ENCODE measurements around the gene CEL.
"Not testable (repeated sequence)": the region's sequence is repeated elsewhere in the genome, so short reads cannot be mapped to it uniquely, and the experiment has no call there.

The CEL gene

DNA sequence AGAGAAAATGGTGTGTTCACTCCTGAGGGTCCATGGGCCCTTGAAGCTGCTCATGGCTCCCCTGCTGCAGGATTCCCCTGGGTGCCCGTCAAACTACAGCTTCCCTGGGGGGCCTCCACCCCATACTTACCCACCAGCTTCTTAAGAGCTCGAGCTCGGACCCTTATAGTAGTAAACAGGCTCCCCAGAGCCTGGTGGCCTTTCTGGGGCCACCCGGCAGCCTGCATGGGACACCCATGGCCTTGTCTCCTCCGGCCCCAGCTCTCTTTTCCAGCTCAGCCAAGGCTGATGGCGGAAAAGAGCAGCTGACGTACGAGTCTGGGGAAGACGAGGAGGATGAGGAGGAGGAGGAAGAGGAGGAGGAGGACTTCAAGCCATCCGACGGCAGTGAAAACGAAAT, 4.2 kb upstream of the CEL start:
- no peak for TF ChIP-seq CTCF (IDR thresholded peaks at IDR 0.05; ENCODE audit: insufficient read depth, low read depth, low read length, missing control alignments)
- H3K4me3 ChIP-seq (ENCODE audit: low read length) = no peak overlapping the region
- no peak for DNase-seq (ENCODE audit: low read depth)

DNA sequence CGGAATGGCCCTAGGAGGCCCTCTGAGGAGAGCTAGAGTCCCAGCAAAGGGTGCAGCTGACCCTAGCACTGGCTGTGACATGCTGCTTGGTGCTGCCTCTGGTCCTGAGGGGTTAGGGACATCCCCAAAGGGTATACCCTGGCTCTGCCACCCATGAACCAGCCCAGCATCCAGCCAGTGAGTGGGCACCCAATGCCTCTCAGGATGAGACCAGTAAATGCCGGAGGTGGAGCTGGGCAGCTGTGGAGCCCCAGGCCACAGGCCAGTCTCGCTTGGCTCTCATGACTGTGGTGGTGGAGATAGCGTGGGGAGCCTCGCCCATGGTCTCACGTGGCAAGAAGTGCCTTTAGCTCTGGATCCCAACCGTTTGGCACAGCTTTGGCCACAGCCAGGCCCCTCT, 3.7 kb upstream of the CEL start:
- TF ChIP-seq CTCF (IDR thresholded peaks at IDR 0.05; ENCODE audit: insufficient read depth, low read depth, low read length, missing control alignments) = no peak
- H3K4me3 ChIP-seq (ENCODE audit: low read length) = no peak overlapping the region
- no peak for DNase-seq (ENCODE audit: low read depth)

GRCh38 chr9:133058550-133059320, 3.0 kb upstream of the CEL start:
- H3K4me3 ChIP-seq (ENCODE audit: low read length) = no peak overlapping the region
- no peak for TF ChIP-seq CTCF (IDR thresholded peaks at IDR 0.05; ENCODE audit: insufficient read depth, low read depth, low read length, missing control alignments)
- no peak for DNase-seq (ENCODE audit: low read depth)

DNA sequence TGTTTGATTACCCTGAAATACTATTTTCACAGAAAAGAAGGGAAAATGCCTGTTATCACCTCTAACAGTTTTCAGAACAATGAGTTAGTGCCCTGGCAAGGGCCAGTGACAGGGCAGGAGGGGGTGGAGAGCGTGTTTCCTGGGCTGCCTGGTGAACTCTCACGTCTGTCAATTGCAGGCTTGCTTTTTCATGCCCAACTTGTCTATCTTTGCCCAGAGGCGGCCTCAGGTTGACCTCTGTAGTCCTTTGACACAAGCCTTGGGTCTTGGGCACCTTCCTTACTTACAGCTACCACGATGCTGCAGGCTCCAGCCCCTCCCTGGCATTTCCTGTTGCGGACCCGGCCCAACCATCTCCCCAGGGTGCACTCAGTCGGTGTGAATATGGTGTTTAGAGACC, 2.2 kb upstream of the CEL start:
- no peak overlapping the region for H3K4me3 ChIP-seq (ENCODE audit: low read length)
- DNase-seq (ENCODE audit: low read depth) = peak; percentile 54
- TF ChIP-seq CTCF (IDR thresholded peaks at IDR 0.05; ENCODE audit: insufficient read depth, low read depth, low read length, missing control alignments) = no peak

GRCh38 chr9:133060417-133060841, 1.4 kb upstream of the CEL start:
- no peak overlapping the region for H3K4me3 ChIP-seq (ENCODE audit: low read length)
- DNase-seq (ENCODE audit: low read depth) = no peak
- TF ChIP-seq CTCF (IDR thresholded peaks at IDR 0.05; ENCODE audit: insufficient read depth, low read depth, low read length, missing control alignments) = no peak

- not testable (repeated sequence) for H3K4me3 ChIP-seq (ENCODE audit: low read length)
- peak; percentile 35 for DNase-seq (ENCODE audit: low read depth)
Observed at GRCh38 chr9:133061019-133061763, 590 bp upstream of the CEL start.

DNA sequence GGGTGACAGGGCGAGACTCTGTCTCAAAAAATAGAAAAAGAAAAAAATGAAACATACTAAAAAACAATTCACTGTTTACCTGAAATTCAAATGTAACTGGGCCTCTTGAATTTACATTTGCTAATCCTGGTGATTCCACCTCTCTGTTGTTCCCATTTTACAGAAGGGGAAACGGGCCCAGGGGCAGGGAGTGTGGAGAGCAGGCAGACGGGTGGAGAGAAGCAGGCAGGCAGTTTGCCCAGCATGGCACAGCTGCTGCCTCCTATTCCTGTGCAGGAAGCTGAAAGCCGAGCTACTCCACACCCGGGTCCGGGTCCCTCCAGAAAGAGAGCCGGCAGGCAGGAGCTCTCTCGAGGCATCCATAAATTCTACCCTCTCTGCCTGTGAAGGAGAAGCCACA, 788 bp downstream of the CEL start:
- H3K4me3 ChIP-seq (ENCODE audit: low read length); DNase-seq (ENCODE audit: low read depth): not testable (repeated sequence)

GRCh38 chr9:133063159-133063499, 1.3 kb downstream of the CEL start:
- no peak for TF ChIP-seq CTCF (IDR thresholded peaks at IDR 0.05; ENCODE audit: insufficient read depth, low read depth, low read length, missing control alignments)
- H3K4me3 ChIP-seq (ENCODE audit: low read length) = no peak overlapping the region
- DNase-seq (ENCODE audit: low read depth) = no peak

Data from epithelial cell of esophagus (primary cell).